ENCODE data around the gene PRKAG2. TPM values are rescaled to one million over a fixed set of nuclear protein-coding genes. Genes with fewer than 3 reads are reported as not detected.
A peak's percentile ranks its signal among the peaks of the same experiment; 100 is the strongest.

PRKAG2 gene
- total RNA-seq, 1 donor from 2014 or later: 130 TPM

- DNase-seq: no peak
- H3K36me3 ChIP-seq: no peaks in the 10 kb centered on the region
- no peak overlapping the region for H3K4me3 ChIP-seq
- H3K27me3 ChIP-seq (ENCODE audit: low read depth): no peaks in the 10 kb centered on the region
- TF ChIP-seq CTCF (IDR thresholded peaks at IDR 0.05; ENCODE audit: borderline replicate concordance): no peak
- H3K4me1 ChIP-seq: no peaks in the 10 kb centered on the region
- no peaks in the 10 kb centered on the region for H3K9me3 ChIP-seq (replicated peaks)
- H3K27ac ChIP-seq (replicated peaks): no peak overlapping the region
- intact Hi-C loops (cut with micrococcal nuclease): no loop called here
Observed at GRCh38 chr7:151840088-151840910, 36.6 kb downstream of the PRKAG2 start.

GRCh38 chr7:151839451-151839921 lies 37.4 kb downstream of the PRKAG2 start:
- intact Hi-C loops (cut with micrococcal nuclease): no loop called here
- no peak for TF ChIP-seq CTCF (IDR thresholded peaks at IDR 0.05; ENCODE audit: borderline replicate concordance)
- Histone ChIP-seq H3K27me3 (ENCODE audit: low read depth) (no peaks in the 10 kb centered on the region), H3K4me1 (no peaks in the 10 kb centered on the region), H3K4me3 (no peak overlapping the region), H3K27ac (replicated peaks) (no peak overlapping the region), H3K36me3 (no peaks in the 10 kb centered on the region), H3K9me3 (replicated peaks) (no peaks in the 10 kb centered on the region)
- peak; percentile 2 for DNase-seq

GRCh38 chr7:151838861-151839381 lies 38.0 kb downstream of the PRKAG2 start:
- Histone ChIP-seq H3K9me3 (replicated peaks) (no peaks in the 10 kb centered on the region), H3K4me1 (no peaks in the 10 kb centered on the region), H3K36me3 (no peaks in the 10 kb centered on the region), H3K27ac (replicated peaks) (no peak overlapping the region), H3K4me3 (no peak overlapping the region), H3K27me3 (ENCODE audit: low read depth) (no peaks in the 10 kb centered on the region)
- no peak for TF ChIP-seq CTCF (IDR thresholded peaks at IDR 0.05; ENCODE audit: borderline replicate concordance)
- intact Hi-C loops (cut with micrococcal nuclease): no loop called here
- DNase-seq: peak; percentile 33

GRCh38 chr7:151838072-151838471 lies 38.8 kb downstream of the PRKAG2 start:
- intact Hi-C loops (cut with micrococcal nuclease): no loop called here
- H3K27me3 ChIP-seq (ENCODE audit: low read depth): no peaks in the 10 kb centered on the region
- no peak for TF ChIP-seq CTCF (IDR thresholded peaks at IDR 0.05; ENCODE audit: borderline replicate concordance)
- no peaks in the 10 kb centered on the region for H3K36me3 ChIP-seq
- no peaks in the 10 kb centered on the region for H3K9me3 ChIP-seq (replicated peaks)
- H3K4me1 ChIP-seq: no peaks in the 10 kb centered on the region
- H3K27ac ChIP-seq (replicated peaks): no peak overlapping the region
- DNase-seq: no peak
- H3K4me3 ChIP-seq: no peak overlapping the region

- intact Hi-C loops (cut with micrococcal nuclease): no loop called here
- DNase-seq: no peak
- no peak for TF ChIP-seq CTCF (IDR thresholded peaks at IDR 0.05; ENCODE audit: borderline replicate concordance)
- Histone ChIP-seq H3K27ac (replicated peaks) (no peak overlapping the region), H3K9me3 (replicated peaks) (no peaks in the 10 kb centered on the region), H3K4me3 (no peak overlapping the region), H3K4me1 (no peaks in the 10 kb centered on the region), H3K27me3 (ENCODE audit: low read depth) (no peaks in the 10 kb centered on the region), H3K36me3 (no peaks in the 10 kb centered on the region)
Observed at GRCh38 chr7:151837285-151838042, 39.5 kb downstream of the PRKAG2 start.
